ENCODE data around the gene TMEM132D. TPM values are rescaled to one million over a fixed set of nuclear protein-coding genes. Genes with fewer than 3 reads are reported as not detected.

TMEM132D gene
- total and polyA plus RNA-seq, 2 of the 4 experiments (the other 2 are of a cell fraction) = not detected

DNA sequence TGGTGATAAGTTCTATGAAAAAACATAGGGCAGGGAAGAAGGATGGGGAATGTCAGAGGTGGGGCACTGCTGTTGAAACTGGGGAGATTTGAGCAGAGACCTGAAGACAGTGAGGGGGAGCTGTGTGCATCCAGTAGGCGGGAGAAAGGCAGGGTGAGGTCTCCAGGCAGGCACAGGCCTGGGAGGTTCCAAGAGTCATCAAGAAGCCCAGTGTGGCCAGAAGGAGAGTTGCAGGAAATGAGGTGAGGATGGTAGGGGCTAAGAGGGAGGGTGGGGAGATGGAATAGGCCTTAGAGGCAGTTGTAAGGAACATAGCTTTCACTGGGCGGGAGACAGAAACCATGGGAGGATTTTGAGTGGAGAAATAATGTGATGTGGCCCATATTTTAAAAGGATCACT lies 708.7 kb downstream of the TMEM132D start:
- no peak for DNase-seq
- no peak for TF ChIP-seq RFX5 (IDR thresholded peaks at IDR 0.05; ENCODE audit: low read depth, low read length)
- ChIA-PET POLR2A (ENCODE audit: unreplicated experiment) (no interaction called here), CTCF (no interaction called here)
- 17% methylated on average over 2 of the region's 2 CpGs; no CpG with 5 or more reads in 1 of the 2 experiments for WGBS, 2 experiments (ENCODE audit: extremely low coverage in 2 of 2, insufficient read length in 1 of 2)
- Histone ChIP-seq H3K18ac (ENCODE audit: low read depth, low read length) (no peak overlapping the region), H3K23ac (ENCODE audit: low read depth, low read length) (no peak overlapping the region), H2AK9ac (replicated peaks; ENCODE audit: low read depth, low read length, poor library complexity) (no peak overlapping the region), H4K5ac (ENCODE audit: low read depth, low read length) (no peak overlapping the region), H3K27me3 (ENCODE audit: control insufficient read depth, insufficient read depth, low read length) (no peaks in the 10 kb centered on the region), H3K4me2 (ENCODE audit: low read depth, low read length) (no peak overlapping the region), H3K4me3 (ENCODE audit: insufficient read depth, low read depth, low read length) (no peak overlapping the region), H3K9me1 (ENCODE audit: insufficient read depth, low read length) (no peaks in the 10 kb centered on the region), H2BK120ac (ENCODE audit: low read depth, low read length) (no peak overlapping the region), H3K36me3 (ENCODE audit: control insufficient read depth, insufficient read depth, low read length) (no peaks in the 10 kb centered on the region), H3K27ac (ENCODE audit: insufficient read depth, low read length) (no peak overlapping the region), H3K79me1 (ENCODE audit: low read depth in 1 of 2, low read length in 2 of 2) (no peaks in the 10 kb centered on the region), H4K20me1 (ENCODE audit: insufficient read depth, low read length) (no peaks in the 10 kb centered on the region), H2AFZ (replicated peaks; ENCODE audit: low read length, poor library complexity) (no peak overlapping the region), H2BK20ac (ENCODE audit: low read depth, low read length) (no peak overlapping the region), H4K8ac (ENCODE audit: low read depth in 2 of 2, low read length in 2 of 2) (no peak overlapping the region), H2BK15ac (ENCODE audit: low read depth, low read length) (no peak overlapping the region), H2AK5ac (ENCODE audit: low read depth, low read length) (no peak overlapping the region), H3K4ac (ENCODE audit: low read depth, low read length) (no peak overlapping the region), H3K9ac (ENCODE audit: low read depth, low read length) (no peak overlapping the region), H3K9me3 (ENCODE audit: control insufficient read depth, insufficient read depth, low read length) (peaks cover 6% of the 10 kb centered on the region; the same call in 1 of the 2 replicates), H3K56ac (ENCODE audit: extremely low read depth, insufficient read depth, low read length) (no peak overlapping the region), H3K4me1 (ENCODE audit: control insufficient read depth, insufficient read depth, low read length) (no peaks in the 10 kb centered on the region), H4K91ac (ENCODE audit: insufficient read depth, low read depth, low read length) (no peak overlapping the region), H3K14ac (replicated peaks; ENCODE audit: low read depth, low read length) (no peak overlapping the region), H2BK5ac (ENCODE audit: low read depth, low read length, poor library complexity, severe bottlenecking) (no peak overlapping the region)
- dilution Hi-C loops (cut with HindIII; ENCODE audit: low sequenced_read_pairs, unreplicated experiment) (no loop called here), in situ Hi-C loops (cut with MboI; ENCODE audit: low sequenced_read_pairs) (no loop called here), intact Hi-C loops (cut with micrococcal nuclease) (no loop called here)
- BruUV-seq (replicated peaks) = no TSS peak
- ATAC-seq (ENCODE audit: low read depth) = no peak
